Measurements from ENCODE around the gene ANXA2. TPM values are rescaled to one million over a fixed set of nuclear protein-coding genes. Genes with fewer than 3 reads are reported as not detected.
A peak's percentile ranks its signal among the peaks of the same experiment; 100 is the strongest.

ANXA2 gene
- total and polyA plus RNA-seq, 10 of the 15 experiments (the other 5 are each of a cell fraction or from before 2014, with no cell fraction given) = 135 to 540 (median 281) TPM

GRCh38 chr15:60396958-60397771 lies 621 bp downstream of the ANXA2 start (continued):
- TF ChIP-seq ZZZ3 (IDR thresholded peaks at IDR 0.05; ENCODE audit: control insufficient read depth, insufficient read length, low read depth) = no peak
- peak; percentile 5; the same call in 1 of the 2 replicates for TF ChIP-seq RAD21 (IDR thresholded peaks at IDR 0.05; ENCODE audit: insufficient read depth, low read depth, low read length)
- TF ChIP-seq, protein P1, sequence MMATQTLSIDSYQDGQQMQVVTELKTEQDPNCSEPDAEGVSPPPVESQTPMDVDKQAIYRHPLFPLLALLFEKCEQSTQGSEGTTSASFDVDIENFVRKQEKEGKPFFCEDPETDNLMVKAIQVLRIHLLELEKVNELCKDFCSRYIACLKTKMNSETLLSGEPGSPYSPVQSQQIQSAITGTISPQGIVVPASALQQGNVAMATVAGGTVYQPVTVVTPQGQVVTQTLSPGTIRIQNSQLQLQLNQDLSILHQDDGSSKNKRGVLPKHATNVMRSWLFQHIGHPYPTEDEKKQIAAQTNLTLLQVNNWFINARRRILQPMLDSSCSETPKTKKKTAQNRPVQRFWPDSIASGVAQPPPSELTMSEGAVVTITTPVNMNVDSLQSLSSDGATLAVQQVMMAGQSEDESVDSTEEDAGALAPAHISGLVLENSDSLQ (IDR thresholded peaks at IDR 0.05) = peak; percentile 27; the same call in 1 of the 2 replicates
- no peak for TF ChIP-seq USF2 (IDR thresholded peaks at IDR 0.05; ENCODE audit: borderline replicate concordance, low read depth, low read length)
- peak; percentile 13; the same call in 1 of the 2 replicates for TF ChIP-seq DPF2 (IDR thresholded peaks at IDR 0.05)
- no peak for TF ChIP-seq ZNF274 (IDR thresholded peaks at IDR 0.05; ENCODE audit: insufficient read depth, insufficient read length)
- TF ChIP-seq IKZF2 (IDR thresholded peaks at IDR 0.05) = no peak; a peak in 1 of 4 replicates
- TF ChIP-seq TAF1 (IDR thresholded peaks at IDR 0.05; ENCODE audit: borderline replicate concordance, low read depth, low read length) = no peak
- no peak for TF ChIP-seq TARDBP (IDR thresholded peaks at IDR 0.05; ENCODE audit: borderline replicate concordance)
- TF ChIP-seq E2F8 (IDR thresholded peaks at IDR 0.05; ENCODE audit: low read depth, partially characterized antibody) = no peak
- TF ChIP-seq SIN3A (IDR thresholded peaks at IDR 0.05; ENCODE audit: low read depth, low read length) = no peak; the same call in 1 of the 2 replicates
- no peak for TF ChIP-seq E2F4 (IDR thresholded peaks at IDR 0.05; ENCODE audit: low read depth, low read length)
- TF ChIP-seq ZSCAN29 (IDR thresholded peaks at IDR 0.05) = no peak
- TF ChIP-seq, protein P2, sequence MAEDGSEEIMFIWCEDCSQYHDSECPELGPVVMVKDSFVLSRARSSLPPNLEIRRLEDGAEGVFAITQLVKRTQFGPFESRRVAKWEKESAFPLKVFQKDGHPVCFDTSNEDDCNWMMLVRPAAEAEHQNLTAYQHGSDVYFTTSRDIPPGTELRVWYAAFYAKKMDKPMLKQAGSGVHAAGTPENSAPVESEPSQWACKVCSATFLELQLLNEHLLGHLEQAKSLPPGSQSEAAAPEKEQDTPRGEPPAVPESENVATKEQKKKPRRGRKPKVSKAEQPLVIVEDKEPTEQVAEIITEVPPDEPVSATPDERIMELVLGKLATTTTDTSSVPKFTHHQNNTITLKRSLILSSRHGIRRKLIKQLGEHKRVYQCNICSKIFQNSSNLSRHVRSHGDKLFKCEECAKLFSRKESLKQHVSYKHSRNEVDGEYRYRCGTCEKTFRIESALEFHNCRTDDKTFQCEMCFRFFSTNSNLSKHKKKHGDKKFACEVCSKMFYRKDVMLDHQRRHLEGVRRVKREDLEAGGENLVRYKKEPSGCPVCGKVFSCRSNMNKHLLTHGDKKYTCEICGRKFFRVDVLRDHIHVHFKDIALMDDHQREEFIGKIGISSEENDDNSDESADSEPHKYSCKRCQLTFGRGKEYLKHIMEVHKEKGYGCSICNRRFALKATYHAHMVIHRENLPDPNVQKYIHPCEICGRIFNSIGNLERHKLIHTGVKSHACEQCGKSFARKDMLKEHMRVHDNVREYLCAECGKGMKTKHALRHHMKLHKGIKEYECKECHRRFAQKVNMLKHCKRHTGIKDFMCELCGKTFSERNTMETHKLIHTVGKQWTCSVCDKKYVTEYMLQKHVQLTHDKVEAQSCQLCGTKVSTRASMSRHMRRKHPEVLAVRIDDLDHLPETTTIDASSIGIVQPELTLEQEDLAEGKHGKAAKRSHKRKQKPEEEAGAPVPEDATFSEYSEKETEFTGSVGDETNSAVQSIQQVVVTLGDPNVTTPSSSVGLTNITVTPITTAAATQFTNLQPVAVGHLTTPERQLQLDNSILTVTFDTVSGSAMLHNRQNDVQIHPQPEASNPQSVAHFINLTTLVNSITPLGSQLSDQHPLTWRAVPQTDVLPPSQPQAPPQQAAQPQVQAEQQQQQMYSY (CRISPR knock-in tag; IDR thresholded peaks at IDR 0.05) = no peak
- TF ChIP-seq, protein P3, sequence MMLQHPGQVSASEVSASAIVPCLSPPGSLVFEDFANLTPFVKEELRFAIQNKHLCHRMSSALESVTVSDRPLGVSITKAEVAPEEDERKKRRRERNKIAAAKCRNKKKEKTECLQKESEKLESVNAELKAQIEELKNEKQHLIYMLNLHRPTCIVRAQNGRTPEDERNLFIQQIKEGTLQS (IDR thresholded peaks at IDR 0.05; ENCODE audit: borderline replicate concordance, extremely low read depth, low read depth, low read length) = no peak
- TF ChIP-seq SP1 (IDR thresholded peaks at IDR 0.05; ENCODE audit: low read depth, low read length) = no peak
- TF ChIP-seq CBX5 (IDR thresholded peaks at IDR 0.05; ENCODE audit: low read depth) = no peak
- 0 out of 4 replicates have a peak, but pooled peaks of 1 of the 2 experiments have one; percentile 30 for TF ChIP-seq ETV6 (conservative IDR thresholded peaks at IDR 0.05 in 1 of 2, IDR thresholded peaks at IDR 0.05 in 1 of 2; ENCODE audit: borderline replicate concordance in 1 of 2, low read depth in 1 of 2)
